HG02884 (cell line): ENCODE results near the gene ANKRD13A.

Source experiments
- ATAC-seq: cut with Tn5 transposase; IDR thresholded peaks from one replicate; pipeline ENCODE4 v1.9.1; 2021; ENCODE audit warnings: mild to moderate bottlenecking, moderate library complexity; ENCODE audit not compliant: unreplicated experiment

The ANKRD13A gene

GRCh38 chr12:109998904-109999648 is at the start of gene ANKRD13A:
TSS of gene ANKRD13A (plus strand) at chr12:109999430. CDS start at chr12:109999689, 259 bp downstream.
- ATAC-seq = peak; percentile 40

- ATAC-seq = no peak
These were observed 48.6 kb upstream of the ANKRD13A start for GRCh38 chr12:109950625-109951024.

DNA sequence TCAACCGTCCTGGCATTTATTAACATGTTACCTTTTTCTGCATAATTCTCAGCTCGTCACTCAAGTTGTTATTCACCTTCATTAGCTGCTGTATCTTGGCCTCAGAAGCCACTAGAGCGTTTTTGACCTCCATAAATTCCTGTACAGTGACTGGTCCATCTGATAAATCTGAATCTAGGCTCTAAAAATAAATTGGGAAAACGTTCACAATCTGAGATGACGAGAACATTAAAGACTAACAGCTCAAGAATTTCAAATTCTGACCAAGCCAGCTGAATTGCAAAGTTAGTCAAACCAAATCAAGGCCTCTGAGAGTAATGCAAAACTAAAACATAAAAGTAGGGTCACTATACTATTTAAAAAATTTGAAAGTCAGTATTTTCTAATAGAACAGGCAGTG is 48.1 kb upstream of the ANKRD13A start:
- ATAC-seq = no peak

- no peak for ATAC-seq
These were observed 47.5 kb upstream of the ANKRD13A start for GRCh38 chr12:109951751-109952150.

GRCh38 chr12:109952160-109952858 is 46.9 kb upstream of the ANKRD13A start:
- no peak for ATAC-seq

DNA sequence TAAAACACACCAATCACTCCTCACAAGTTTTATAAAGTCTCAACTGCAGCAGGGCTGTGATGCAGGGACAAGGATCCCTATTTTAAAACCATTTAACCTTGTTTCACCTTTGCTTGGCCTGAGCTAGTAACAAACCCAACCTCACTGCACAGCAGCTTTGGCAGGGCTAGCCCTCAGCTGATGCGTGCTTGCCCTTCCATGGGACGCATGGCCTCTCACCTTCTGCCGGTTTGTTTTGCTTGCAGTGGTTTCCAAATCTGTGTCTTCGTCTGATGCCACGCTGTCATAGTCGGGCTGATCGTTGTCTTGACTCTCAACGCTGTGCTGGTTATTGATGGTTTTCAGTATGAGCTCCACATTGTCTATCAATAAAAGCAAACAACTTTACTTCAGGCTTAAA is 46.4 kb upstream of the ANKRD13A start:
- no peak for ATAC-seq

DNA sequence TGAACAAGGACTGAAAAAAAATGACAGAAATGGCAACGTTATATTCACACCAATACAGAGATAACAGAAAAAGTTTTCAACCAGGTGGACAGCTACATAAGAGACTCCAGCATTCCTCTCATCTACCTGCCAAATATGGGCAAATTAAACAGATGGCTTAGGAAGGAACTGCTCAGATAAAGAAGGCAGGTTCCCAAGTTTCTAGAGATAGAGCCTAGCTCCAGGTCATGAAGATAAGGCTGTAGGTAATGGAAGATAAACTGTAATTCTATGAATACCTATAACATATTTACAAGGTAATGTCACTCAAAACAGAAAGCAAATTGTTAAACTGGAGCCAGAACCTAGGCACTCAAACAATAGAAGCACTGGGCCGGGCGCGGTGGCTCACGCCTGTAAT is 45.6 kb upstream of the ANKRD13A start:
- ATAC-seq = no peak

DNA sequence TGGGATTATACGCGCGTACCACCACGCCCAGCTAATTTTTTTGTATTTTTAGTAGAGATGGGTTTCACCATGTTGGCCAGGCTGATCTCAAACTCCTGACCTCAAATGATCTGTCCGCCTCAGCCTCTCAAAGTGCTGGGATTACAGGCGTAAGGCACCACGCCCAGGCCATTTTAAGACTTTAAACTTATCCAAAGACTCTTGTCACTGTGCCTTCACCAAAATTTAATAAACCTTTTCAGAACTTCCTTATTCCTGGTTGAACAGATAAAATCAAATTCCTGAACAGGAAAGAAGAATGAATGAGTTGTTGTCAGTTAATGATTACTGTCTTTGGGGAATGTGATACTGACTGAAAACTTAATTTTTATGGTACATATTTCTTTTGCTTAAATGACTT is 40.9 kb upstream of the ANKRD13A start:
- ATAC-seq = no peak

GRCh38 chr12:109959411-109960093 is 39.7 kb upstream of the ANKRD13A start:
- no peak for ATAC-seq

GRCh38 chr12:109961201-109961600 is 38.0 kb upstream of the ANKRD13A start:
- no peak for ATAC-seq

GRCh38 chr12:109961612-109962011 is 37.6 kb upstream of the ANKRD13A start:
- no peak for ATAC-seq

DNA sequence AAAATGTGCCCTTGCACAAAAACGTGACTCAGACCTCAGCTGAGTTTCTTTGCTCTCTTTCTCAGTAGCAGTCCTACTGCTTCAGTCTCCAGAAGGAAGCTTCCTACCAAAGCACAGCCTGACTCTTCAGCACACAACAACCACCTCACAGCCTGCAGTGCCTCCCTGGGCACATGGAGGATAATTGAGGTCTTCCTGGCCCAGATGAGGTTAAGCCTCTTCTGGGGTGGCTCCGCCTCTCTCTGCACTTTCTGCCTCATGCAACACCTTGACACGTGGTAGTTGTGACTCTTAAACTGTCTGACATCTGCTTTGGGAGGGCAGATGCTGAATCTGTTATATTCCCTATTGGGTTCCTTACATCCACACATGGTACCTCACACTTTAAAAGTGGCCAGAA is 36.8 kb upstream of the ANKRD13A start:
- no peak for ATAC-seq

DNA sequence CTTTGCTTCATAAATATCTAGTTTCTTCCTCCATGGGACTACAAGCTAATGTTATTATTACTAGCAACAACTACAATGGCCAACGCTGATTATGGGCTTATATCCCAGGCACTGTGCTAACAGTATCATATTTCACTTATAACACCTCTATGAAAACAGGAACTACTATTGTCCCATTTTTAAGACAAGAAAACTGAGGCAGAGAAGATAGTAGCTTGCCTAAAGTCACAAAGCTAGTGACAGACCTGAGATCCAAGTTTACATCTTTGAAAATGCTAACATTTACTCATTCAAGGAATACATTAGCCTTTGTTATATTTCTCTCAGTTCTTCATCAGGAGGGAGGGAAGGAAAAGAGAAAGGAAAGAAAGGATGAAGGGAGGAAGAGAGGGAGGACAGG is 35.9 kb upstream of the ANKRD13A start:
- no peak for ATAC-seq

GRCh38 chr12:109963743-109964429 is 35.3 kb upstream of the ANKRD13A start:
- no peak for ATAC-seq

GRCh38 chr12:109966546-109966945 is 32.7 kb upstream of the ANKRD13A start:
- no peak for ATAC-seq

- ATAC-seq = no peak
These were observed 31.7 kb upstream of the ANKRD13A start for GRCh38 chr12:109967383-109968031.

DNA sequence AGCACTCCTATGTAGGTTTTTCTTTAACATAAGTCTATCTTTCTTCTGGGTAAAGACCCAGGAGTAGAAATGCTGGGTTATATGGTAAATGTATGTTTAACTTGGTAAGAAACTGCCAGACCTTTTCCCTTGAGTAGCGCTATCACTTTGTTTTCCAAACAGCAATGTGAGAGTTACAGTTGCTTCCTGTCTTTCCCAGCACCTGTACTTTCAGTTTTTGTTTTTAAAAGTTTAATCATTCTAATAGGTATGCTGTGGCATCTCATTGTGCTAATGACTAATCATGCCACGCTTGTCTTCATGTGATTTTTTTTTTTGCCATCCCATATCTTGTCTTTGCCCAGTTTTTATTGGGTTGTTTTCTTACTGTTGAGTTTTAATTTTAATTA is 31.2 kb upstream of the ANKRD13A start:
- ATAC-seq = no peak

DNA sequence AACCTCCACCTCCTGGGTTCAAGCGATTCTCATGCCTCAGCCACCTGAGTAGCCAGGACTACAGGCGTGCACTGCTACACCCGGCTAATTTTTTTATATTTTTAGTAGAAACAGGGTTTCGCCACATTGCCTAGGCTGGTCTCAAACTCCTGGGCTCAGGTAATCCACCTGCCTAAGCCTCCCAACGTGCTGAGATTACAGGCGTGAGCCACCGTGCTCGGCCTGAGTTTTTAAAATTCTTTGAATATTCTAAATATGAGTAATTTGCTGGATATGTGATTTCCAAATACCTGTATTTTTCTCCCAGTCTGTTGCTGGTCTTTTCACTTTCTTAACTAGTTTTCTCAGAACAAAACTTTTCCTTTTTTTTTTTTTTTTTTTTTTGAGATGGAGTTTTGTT is 30.4 kb upstream of the ANKRD13A start:
- ATAC-seq = no peak

GRCh38 chr12:109972821-109973220 is 26.4 kb upstream of the ANKRD13A start:
- ATAC-seq = no peak

GRCh38 chr12:109981311-109981710 is 17.9 kb upstream of the ANKRD13A start:
- no peak for ATAC-seq

DNA sequence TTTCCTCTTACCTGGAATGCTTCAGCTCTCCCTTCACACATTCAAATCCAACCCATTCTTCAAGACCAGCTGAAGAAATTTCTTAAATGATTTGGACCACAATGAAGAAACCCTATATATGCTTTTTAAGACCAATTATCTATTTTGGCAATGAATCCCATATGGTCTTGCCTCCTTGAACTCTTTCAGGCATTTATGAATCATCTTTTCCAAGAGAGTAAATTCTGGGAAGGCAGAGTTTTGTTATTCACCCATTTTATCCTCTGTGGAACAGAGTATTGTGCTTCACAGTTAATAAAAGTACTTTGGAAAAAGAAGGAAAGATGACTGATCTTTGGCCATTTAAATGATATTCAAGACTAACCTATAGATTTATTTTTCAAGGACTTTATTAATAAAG is 17.0 kb upstream of the ANKRD13A start:
- ATAC-seq = no peak
